Endothelial cell of umbilical vein (primary cell): Measurements from ENCODE around the gene NCK1. TPM values are rescaled to one million over a fixed set of nuclear protein-coding genes. Genes with fewer than 3 reads are reported as not detected.
"Not testable (repeated sequence)": the region's sequence is repeated elsewhere in the genome, so short reads cannot be mapped to it uniquely, and the experiment has no call there.

Experiments used
- BruUV-seq: library from RNA; stranded (reverse); fragments of 400-500 nt; replicated peaks from 2 replicates; lab custom pipeline; 2021; lab: Mats Ljungman, UMichigan
- CTCF ChIA-PET: fragments of 300-600, 350-600 bp; sonication (Branson Sonifier 250); formaldehyde crosslinking; loops from one replicate; lab custom pipeline; 2021; ENCODE audit warnings: antibody characterized with exemption, inconsistent platforms; lab: Charles Lee
- POLR2A ChIA-PET: fragments of 300-600, 350-600 bp; sonication (Branson Sonifier 250); formaldehyde crosslinking; loops from one replicate; lab custom pipeline; 2021; ENCODE audit warnings: antibody characterized with exemption, inconsistent platforms; lab: Charles Lee
- DNase-seq: peaks from one replicate; pipeline ENCODE4 v3.0.0-alpha.2; 2011; ENCODE audit warnings: low read depth, low spot score
- FAIRE-seq: peaks from 2 replicates; lab custom pipeline; 2011; peaks lifted over from hg19 to GRCh38; lab: Jason Lieb, UNC
- H2AFZ ChIP-seq: 2 replicates; pipeline ENCODE4 v1.6.0; 2012; ENCODE audit warnings: low read depth, low read length, control low read depth, inconsistent platforms
- H3K27ac ChIP-seq: 2 replicates; pipeline ENCODE4 v1.5.1; 2011; ENCODE audit warnings: low read depth, mild to moderate bottlenecking, control low read depth, low read length, moderate library complexity; ENCODE audit not compliant: insufficient read depth
- H3K27me3 ChIP-seq, 2 experiments: 2 replicates each; pipeline versions ENCODE4 v1.6.0 to v1.6.1; 2011; ENCODE audit warnings: low read length in 2 of 2, mixed read lengths in 1 of 2; ENCODE audit not compliant: control insufficient read depth in 2 of 2, insufficient read depth in 2 of 2
- H3K36me3 ChIP-seq, 2 experiments: 2 replicates in 1 of 2; 3 replicates in 1 of 2; pipeline ENCODE4 v1.5.1; 2011; ENCODE audit warnings: low read length in 2 of 2, mild to moderate bottlenecking in 1 of 2, moderate library complexity in 1 of 2; ENCODE audit not compliant: control insufficient read depth in 2 of 2, insufficient read depth in 2 of 2; ENCODE audit errors: extremely low read depth in 1 of 2
- H3K4me1 ChIP-seq: 3 replicates; pipeline ENCODE4 v1.5.1; 2011; ENCODE audit warnings: mild to moderate bottlenecking, low read length; ENCODE audit not compliant: control insufficient read depth, insufficient read depth; ENCODE audit errors: extremely low read depth
- H3K4me2 ChIP-seq: 2 replicates; pipeline ENCODE4 v1.6.1; 2011; ENCODE audit warnings: low read length, control low read depth, mixed read lengths; ENCODE audit not compliant: insufficient read depth
- H3K4me3 ChIP-seq, 3 experiments: fragments of 200-600 bp in 1 of 3; sonication (generic), shearing (Covaris generic) in 1 of 3; replicated peaks in 1 of 3; 2 replicates each; pipeline ENCODE4 v1.5.1; 2011 to 2016; ENCODE audit warnings: control low read depth in 3 of 3, low read length in 3 of 3, mild to moderate bottlenecking in 2 of 3, inconsistent platforms in 1 of 3, low read depth in 1 of 3, moderate library complexity in 1 of 3; ENCODE audit not compliant: insufficient read depth in 1 of 3
- H3K79me2 ChIP-seq: 2 replicates; pipeline ENCODE4 v1.6.0; 2012; ENCODE audit warnings: low read length, inconsistent platforms; ENCODE audit not compliant: control insufficient read depth, insufficient read depth
- H3K9ac ChIP-seq: replicated peaks from 2 replicates; pipeline ENCODE3; 2011; ENCODE audit warnings: low read length, control low read depth; ENCODE audit not compliant: insufficient read depth; ENCODE audit errors: extremely low read depth
- H3K9me1 ChIP-seq: replicated peaks from 3 replicates; pipeline ENCODE4 v1.6.0; 2011; ENCODE audit warnings: mild to moderate bottlenecking, low read length; ENCODE audit not compliant: control insufficient read depth, insufficient read depth; ENCODE audit errors: extremely low read depth
- H3K9me3 ChIP-seq: replicated peaks from 2 replicates; pipeline ENCODE4 v1.5.1; 2012; ENCODE audit warnings: low read length, inconsistent platforms; ENCODE audit not compliant: control insufficient read depth, insufficient read depth
- H4K20me1 ChIP-seq: replicated peaks from 2 replicates; pipeline ENCODE3; 2011; ENCODE audit warnings: mild to moderate bottlenecking, low read length; ENCODE audit not compliant: control insufficient read depth, insufficient read depth; ENCODE audit errors: extremely low read depth
- EZH2 ChIP-seq: IDR thresholded peaks from 2 replicates; pipeline ENCODE4 v1.6.1; 2012; ENCODE audit warnings: borderline replicate concordance, low read depth, mild to moderate bottlenecking, moderate library complexity, low read length, inconsistent platforms; ENCODE audit not compliant: severe bottlenecking
- FOS ChIP-seq: IDR thresholded peaks from 2 replicates; pipeline ENCODE4 v1.6.1; 2011; ENCODE audit warnings: mild to moderate bottlenecking, low read length, moderate library complexity, borderline replicate concordance; ENCODE audit not compliant: insufficient read depth
- GATA2 ChIP-seq: IDR thresholded peaks from 2 replicates; pipeline ENCODE4 v1.7.0; 2011; ENCODE audit warnings: low read depth, mild to moderate bottlenecking, moderate library complexity, mixed read lengths, low read length; ENCODE audit not compliant: insufficient read length, insufficient read depth
- JUN ChIP-seq: IDR thresholded peaks from 2 replicates; pipeline ENCODE4 v1.6.1; 2011; ENCODE audit warnings: borderline replicate concordance, low read depth; ENCODE audit not compliant: insufficient read length, insufficient read depth
- POLR2AphosphoS5 ChIP-seq: IDR thresholded peaks from 2 replicates; pipeline ENCODE4 v1.6.1; 2012; ENCODE audit warnings: low read depth, mild to moderate bottlenecking, control low read depth, low read length, moderate library complexity; ENCODE audit not compliant: insufficient read depth
- dilution Hi-C: fragments of 300-500 bp; cut with MboI; formaldehyde crosslinking; loops from one replicate; pipeline ENCODE4 v1.15.0; 2019; ENCODE audit warnings: low sequenced_read_pairs; ENCODE audit not compliant: extremely low pct_ligation_motif_present
- intact Hi-C: fragments of 100-400 bp; cut with micrococcal nuclease; formaldehyde crosslinking; loops from one replicate; pipeline ENCODE4 v1.10.0; 2022
- polyA plus RNA-seq, 4 experiments: library from polyadenylated mRNA; depleted of rRNA in 3 of 4; stranded (reverse) in 3 of 4; unstranded in 1 of 4; fragments of >200 nt; gene quantifications; 2 replicates each; pipeline versions ENCODE4 v1.2.1 to v1.2.3, GENCODE V29; 2011 to 2012; ENCODE audit warnings: missing spikeins in 1 of 4
- total RNA-seq: library from RNA; stranded (reverse); gene quantifications from 2 replicates; pipeline ENCODE4 v1.2.3, GENCODE V29; 2021
- TF ChIP-seq, protein P1 (sequence below), 2 donors: IDR thresholded peaks; 1 replicate in 1 of 2; 2 replicates in 1 of 2; pipeline ENCODE4 v1.5.1; 2011; ENCODE audit warnings: low read length in 2 of 2, mild to moderate bottlenecking in 2 of 2, moderate library complexity in 2 of 2, control low read depth in 1 of 2, inconsistent platforms in 1 of 2, low read depth in 1 of 2; ENCODE audit not compliant: insufficient read depth in 1 of 2; ENCODE audit errors: extremely low read depth in 1 of 2

Gene NCK1
- total and polyA plus RNA-seq, 2 donors (not counting 3 experiments of a cell fraction or from before 2014, with no cell fraction given), result 19.3 to 52.2 TPM

DNA sequence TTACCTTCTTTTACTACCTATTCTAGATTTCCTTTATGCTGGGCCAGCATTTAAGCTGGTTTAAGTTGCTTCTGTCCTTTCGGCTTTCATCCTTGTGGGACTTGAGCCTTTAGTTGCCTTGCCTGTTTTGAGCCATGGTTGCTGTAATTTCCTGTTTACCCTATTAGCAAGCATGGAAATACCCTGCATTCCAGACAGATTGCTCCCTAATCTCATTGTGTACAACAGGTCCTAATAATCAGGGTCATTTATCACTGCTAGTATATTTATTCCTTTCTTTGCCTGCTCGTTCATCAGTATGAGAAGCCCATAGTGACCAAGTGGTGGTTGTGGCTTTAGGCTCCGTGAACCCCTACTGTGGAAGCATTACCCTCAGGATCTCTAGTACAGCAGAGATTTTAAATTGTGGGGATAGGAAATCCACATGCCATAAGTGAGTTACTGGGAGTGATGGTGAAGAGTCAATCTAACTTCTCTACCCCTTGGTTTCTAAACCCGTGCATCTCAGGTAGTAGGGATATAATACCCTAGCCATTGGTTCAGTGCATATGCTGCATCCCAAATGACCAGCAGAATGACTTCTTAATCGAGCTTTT lies 31.9 kb downstream of the NCK1 start:
- TF ChIP-seq POLR2AphosphoS5, result peak; percentile 79
- no peak for TF ChIP-seq EZH2
- peak; percentile 77 for TF ChIP-seq GATA2
- peak; percentile 84 for TF ChIP-seq JUN
- peak; percentile 59 for TF ChIP-seq FOS
- TF ChIP-seq, protein P1, sequence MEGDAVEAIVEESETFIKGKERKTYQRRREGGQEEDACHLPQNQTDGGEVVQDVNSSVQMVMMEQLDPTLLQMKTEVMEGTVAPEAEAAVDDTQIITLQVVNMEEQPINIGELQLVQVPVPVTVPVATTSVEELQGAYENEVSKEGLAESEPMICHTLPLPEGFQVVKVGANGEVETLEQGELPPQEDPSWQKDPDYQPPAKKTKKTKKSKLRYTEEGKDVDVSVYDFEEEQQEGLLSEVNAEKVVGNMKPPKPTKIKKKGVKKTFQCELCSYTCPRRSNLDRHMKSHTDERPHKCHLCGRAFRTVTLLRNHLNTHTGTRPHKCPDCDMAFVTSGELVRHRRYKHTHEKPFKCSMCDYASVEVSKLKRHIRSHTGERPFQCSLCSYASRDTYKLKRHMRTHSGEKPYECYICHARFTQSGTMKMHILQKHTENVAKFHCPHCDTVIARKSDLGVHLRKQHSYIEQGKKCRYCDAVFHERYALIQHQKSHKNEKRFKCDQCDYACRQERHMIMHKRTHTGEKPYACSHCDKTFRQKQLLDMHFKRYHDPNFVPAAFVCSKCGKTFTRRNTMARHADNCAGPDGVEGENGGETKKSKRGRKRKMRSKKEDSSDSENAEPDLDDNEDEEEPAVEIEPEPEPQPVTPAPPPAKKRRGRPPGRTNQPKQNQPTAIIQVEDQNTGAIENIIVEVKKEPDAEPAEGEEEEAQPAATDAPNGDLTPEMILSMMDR (IDR thresholded peaks at IDR 0.05; ENCODE audit: extremely low read depth in 1 of 2, insufficient read depth in 1 of 2, low read depth in 1 of 2, low read length in 2 of 2), result no peak
- dilution Hi-C loops (no loop called here), intact Hi-C loops (loop anchor here (1.0 to 10.0 kb wide), 7 partner anchors 25 to 139 kb away; partner anchors contain the start of genes NCK1 and STAG1)
- Histone ChIP-seq H3K27ac (peak overlapping the region; percentile 92), H3K4me2 (peak overlapping the region; percentile 67), H3K36me3 (no peaks in the 10 kb centered on the region), H2AFZ (no peak overlapping the region), H4K20me1 (no peaks in the 10 kb centered on the region), H3K9ac (peak overlapping the region; percentile 63), H3K9me3 (no peaks in the 10 kb centered on the region), H3K27me3 (no peaks in the 10 kb centered on the region), H3K4me3 (peak overlapping the region in 1 of 3 experiments; percentile 3), H3K9me1 (no peaks in the 10 kb centered on the region), H3K4me1 (peaks cover 40% of the 10 kb centered on the region), H3K79me2 (peaks cover 88% of the 10 kb centered on the region)
- POLR2A ChIA-PET, result interaction anchor here (1.5 kb wide), 1 partner anchor 32 kb away, joined by 6 read pairs; the partner anchor contains the start of gene NCK1
- FAIRE-seq (peak; percentile 95), DNase-seq (peak; percentile 94)
- BruUV-seq, result TSS peak; percentile 68
- CTCF ChIA-PET, result interaction anchor here (1.1 kb wide), 1 partner anchor 141 kb away, joined by 5 read pairs; the partner anchor contains the start of gene STAG1

DNA sequence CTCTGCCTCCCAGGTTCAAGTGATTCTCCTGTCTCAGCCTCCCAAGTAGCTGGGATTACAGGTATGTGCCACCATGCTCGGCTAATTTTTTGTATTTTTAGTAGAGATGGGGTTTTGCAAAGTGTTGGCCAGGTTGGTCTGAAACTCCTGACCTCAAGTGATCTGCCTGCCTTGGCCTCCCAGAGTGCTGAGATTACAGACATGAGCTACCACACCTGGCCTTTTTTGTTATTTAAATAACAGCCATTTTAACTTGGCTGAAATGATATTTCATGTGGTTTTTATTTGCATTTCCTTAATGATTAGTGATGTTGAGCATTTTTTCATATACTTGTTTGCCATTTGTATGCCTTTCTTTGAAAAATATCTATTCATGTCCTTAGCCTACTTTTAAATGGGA lies 35.2 kb downstream of the NCK1 start:
- H3K4me3 ChIP-seq, H3K4me2 ChIP-seq, H3K36me3 ChIP-seq, FAIRE-seq, BruUV-seq, H3K27ac ChIP-seq, H3K9ac ChIP-seq, H2AFZ ChIP-seq, POLR2A ChIA-PET, H4K20me1 ChIP-seq, dilution Hi-C loops, H3K9me3 ChIP-seq, DNase-seq, H3K27me3 ChIP-seq, H3K9me1 ChIP-seq: not testable (repeated sequence)
- intact Hi-C loops, result loop anchor here (10.0 kb wide), 1 partner anchor 142 kb away; the partner anchor contains the start of gene STAG1
- Histone ChIP-seq H3K4me1 (peaks cover 61% of the 10 kb centered on the region), H3K79me2 (peaks cover 88% of the 10 kb centered on the region)
- CTCF ChIA-PET, result interaction anchor here (0.8 to 3.1 kb wide), 4 partner anchors 8 to 46 kb away, joined by 3 to 18 read pairs (median 3); partner anchors contain the start of gene NCK1
